ENCODE measurements around the gene PDSS1. TPM values are rescaled to one million over a fixed set of nuclear protein-coding genes. Genes with fewer than 3 reads are reported as not detected.
"Not testable (repeated sequence)": the region's sequence is repeated elsewhere in the genome, so short reads cannot be mapped to it uniquely, and the experiment has no call there.

PDSS1 gene
- total RNA-seq, 1 experiment from 2014 or later: 20.2 TPM

- in situ Hi-C loops (cut with HindIII; ENCODE audit: low sequenced_read_pairs): no loop called here
- DNase-seq (ENCODE audit: low spot score): no peak
Observed at GRCh38 chr10:26780793-26781601, 83.5 kb downstream of the PDSS1 start.

GRCh38 chr10:26781797-26782196 lies 84.3 kb downstream of the PDSS1 start:
- in situ Hi-C loops (cut with HindIII; ENCODE audit: low sequenced_read_pairs): no loop called here
- no peak for DNase-seq (ENCODE audit: low spot score)

GRCh38 chr10:26787362-26787761 lies 89.9 kb downstream of the PDSS1 start:
- peak; percentile 89 for DNase-seq (ENCODE audit: low spot score)
- in situ Hi-C loops (cut with HindIII; ENCODE audit: low sequenced_read_pairs): no loop called here

GRCh38 chr10:26789779-26790178 lies 92.3 kb downstream of the PDSS1 start:
- DNase-seq (ENCODE audit: low spot score); in situ Hi-C loops (cut with HindIII; ENCODE audit: low sequenced_read_pairs): not testable (repeated sequence)

GRCh38 chr10:26790221-26790995 lies 92.9 kb downstream of the PDSS1 start:
- in situ Hi-C loops (cut with HindIII; ENCODE audit: low sequenced_read_pairs): no loop called here
- DNase-seq (ENCODE audit: low spot score): no peak

GRCh38 chr10:26792758-26793495 lies 95.4 kb downstream of the PDSS1 start:
- DNase-seq (ENCODE audit: low spot score): peak; percentile 71
- in situ Hi-C loops (cut with HindIII; ENCODE audit: low sequenced_read_pairs): no loop called here

Other genes starting within 250 kb of the PDSS1 start
- gene ABI1, start 163.3 kb downstream of the PDSS1 start, total RNA-seq (2014; rRNA removed; shearing (Covaris generic)): 44.9 and 45.2 TPM in 2 replicates

Measured in G401 (cell line).